GM12891 (cell line): ENCODE results near the gene MSI2.

Experiments
- POLR2A ChIP-seq: IDR thresholded peaks from 2 replicates; pipeline ENCODE4 v1.6.1; 2011; ENCODE audit warnings: low read depth, low read length, control low read depth
- SPI1 ChIP-seq: IDR thresholded peaks from 2 replicates; pipeline ENCODE4 v1.6.1; 2011; ENCODE audit warnings: low read depth, low read length, control low read depth

DNA sequence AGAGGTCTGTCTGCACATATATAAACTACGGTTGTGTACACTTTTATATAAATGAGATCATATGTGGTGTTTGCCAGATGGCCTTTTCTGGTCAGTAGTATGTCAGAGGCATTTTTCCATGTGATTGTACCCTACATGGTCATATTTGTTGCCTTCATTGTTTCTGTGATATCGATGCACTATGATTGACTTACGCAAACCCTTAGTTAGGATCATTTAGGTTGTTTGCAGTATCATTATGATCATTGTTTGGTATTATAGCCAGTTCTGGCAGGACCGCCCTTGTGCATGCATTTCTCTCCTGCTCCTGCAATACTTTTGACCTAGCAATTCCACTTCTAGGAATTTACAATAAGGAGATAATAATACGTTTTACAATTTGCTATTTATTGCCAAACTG, 169.1 kb downstream of the MSI2 start:
- TF ChIP-seq POLR2A (no peak), SPI1 (no peak)
